HK-2 (cell line): ENCODE results near the gene ACBD5.

ENCODE experiments used
- DNase-seq: peaks from one replicate; pipeline ENCODE4 v3.0.0-alpha.2; 2018; ENCODE audit not compliant: unreplicated experiment

The ACBD5 gene

GRCh38 chr10:27152687-27153086, 87.9 kb downstream of the ACBD5 start:
- DNase-seq = no peak

DNA sequence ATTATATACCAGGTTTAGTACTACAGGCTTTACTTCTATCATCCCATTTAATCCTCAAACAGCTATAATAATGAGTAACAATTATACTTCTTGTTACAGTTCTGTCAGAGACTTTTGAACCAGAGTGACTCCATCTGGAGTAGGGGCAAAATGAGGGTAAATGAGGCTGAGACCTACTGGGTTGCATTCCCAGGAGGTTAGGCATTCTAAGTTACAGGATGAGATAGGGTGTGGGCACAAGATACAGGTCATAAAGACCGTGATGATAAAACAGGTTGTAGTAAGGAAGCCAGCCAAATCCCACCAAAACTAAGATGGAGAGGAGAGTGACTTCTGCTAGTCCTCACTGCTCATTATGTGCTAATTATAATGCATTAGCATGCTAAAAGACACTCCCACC, 90.3 kb downstream of the ACBD5 start:
- no peak for DNase-seq

DNA sequence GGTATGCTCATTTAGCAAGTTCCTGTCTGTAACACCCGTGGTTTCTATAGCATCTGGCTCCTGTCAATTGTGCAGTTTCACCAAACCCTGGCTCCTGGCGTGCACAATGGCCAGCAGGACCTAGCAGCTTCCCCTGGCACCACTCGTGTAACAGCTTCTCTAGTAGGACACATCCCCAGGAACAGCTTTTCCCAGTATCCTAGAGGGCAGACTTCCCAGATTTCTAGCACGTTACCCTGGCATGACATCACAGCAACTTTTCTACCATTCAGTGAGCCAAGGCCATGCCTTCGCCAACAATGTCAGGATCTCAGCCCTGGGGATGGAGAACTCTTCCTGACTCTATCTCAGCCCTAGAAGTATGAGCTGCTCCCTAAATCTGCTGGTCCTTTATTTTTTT, 92.9 kb downstream of the ACBD5 start:
- DNase-seq = no peak

- DNase-seq = no peak
Measured at GRCh38 chr10:27145937-27146336, 94.7 kb downstream of the ACBD5 start.
